ENCODE measurements around the gene NEXMIF. TPM values are rescaled to one million over a fixed set of nuclear protein-coding genes. Genes with fewer than 3 reads are reported as not detected.

NEXMIF gene
- total and polyA plus RNA-seq, 2 of the 8 experiments (the other 6 are each of a cell fraction or from before 2014, with no cell fraction given) = 0.18 to 0.73 TPM

DNA sequence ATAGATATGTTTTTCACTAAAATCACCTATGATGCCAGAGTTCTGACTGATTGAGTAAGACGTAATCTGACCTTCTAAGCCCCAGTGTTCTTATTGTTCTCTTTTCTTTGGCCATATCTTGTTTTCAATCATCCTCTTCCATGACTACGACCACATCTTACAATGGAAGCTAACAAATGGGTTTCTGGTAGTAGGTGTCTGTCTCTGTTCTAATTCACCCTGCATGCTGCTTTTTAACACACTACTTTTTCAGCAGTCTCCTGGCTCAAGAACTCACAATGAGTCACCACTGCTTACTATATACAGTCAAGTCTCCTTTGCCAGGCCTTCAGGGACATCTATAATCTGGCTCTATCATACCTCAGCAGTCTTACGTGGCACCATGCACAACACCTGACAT, 146.1 kb downstream of the NEXMIF start:
- no peak for FAIRE-seq
- no peak overlapping the region for H3K18ac ChIP-seq (ENCODE audit: extremely low read depth, low read length)

More for the DNA sequence above, 146.1 kb downstream of the NEXMIF start:
- Histone ChIP-seq H3K27ac (ENCODE audit: low read depth, low read length) (no peak overlapping the region), H3K4me2 (ENCODE audit: insufficient read depth in 1 of 2, low read depth in 2 of 2, low read length in 2 of 2) (no peak overlapping the region), H2BK120ac (replicated peaks; ENCODE audit: low read depth, low read length) (no peak overlapping the region), H3K79me2 (ENCODE audit: control insufficient read depth in 1 of 2, insufficient read depth in 2 of 2, low read length in 2 of 2) (no peaks in the 10 kb centered on the region), H3K36me3 (ENCODE audit: control insufficient read depth in 2 of 4, insufficient read depth in 4 of 4, low read length in 3 of 4) (no peaks in the 10 kb centered on the region), H4K5ac (ENCODE audit: insufficient read length, low read depth, low read length) (no peak overlapping the region), H2BK5ac (ENCODE audit: low read depth, low read length) (no peak overlapping the region), H2BK12ac (ENCODE audit: low read depth, low read length) (no peak overlapping the region), H2AFZ (ENCODE audit: low read length) (no peak overlapping the region), H3K23me2 (ENCODE audit: low read depth, low read length) (no peaks in the 10 kb centered on the region), H3K4me3 (ENCODE audit: extremely low read depth in 1 of 4, insufficient read depth in 2 of 4, low read depth in 3 of 4, low read length in 4 of 4) (no peak overlapping the region), H3K9ac (replicated peaks in 1 of 4; ENCODE audit: extremely low read depth in 1 of 4, low read depth in 3 of 4, low read length in 3 of 4) (no peak overlapping the region), H2BK20ac (ENCODE audit: low read length) (no peak overlapping the region), H2BK15ac (ENCODE audit: low read length) (no peak overlapping the region), H2AK5ac (ENCODE audit: low read depth, low read length) (no peak overlapping the region), H3K9me3 (ENCODE audit: insufficient read depth in 2 of 2, low read depth in 1 of 2, low read length in 1 of 2) (no peaks in the 10 kb centered on the region), H4K8ac (ENCODE audit: extremely low read depth, insufficient read depth, low read length) (no peak overlapping the region), H3K79me1 (ENCODE audit: low read depth, low read length) (no peaks in the 10 kb centered on the region), H3K14ac (ENCODE audit: insufficient read length) (no peak overlapping the region), H3K4me1 (replicated peaks in 1 of 4; ENCODE audit: control insufficient read depth in 3 of 4, insufficient read depth in 4 of 4, low read length in 3 of 4) (no peaks in the 10 kb centered on the region), H3K4ac (replicated peaks; ENCODE audit: insufficient read length, low read depth, low read length) (no peak overlapping the region), H3K56ac (replicated peaks; ENCODE audit: insufficient read length, low read depth, low read length) (no peak overlapping the region), H4K20me1 (replicated peaks in 1 of 2; ENCODE audit: control insufficient read depth in 1 of 2, insufficient read depth in 2 of 2, low read length in 2 of 2) (no peaks in the 10 kb centered on the region), H3K27me3 (replicated peaks in 1 of 4; ENCODE audit: control insufficient read depth in 3 of 4, extremely low read depth in 1 of 4, insufficient read depth in 3 of 4, low read length in 3 of 4) (no peaks in the 10 kb centered on the region), H3K23ac (ENCODE audit: insufficient read length) (no peak overlapping the region), H4K91ac (replicated peaks; ENCODE audit: insufficient read length, low read length) (no peak overlapping the region)
- WGBS, 2 experiments (ENCODE audit: extremely low coverage in 1 of 2, insufficient coverage in 1 of 2, insufficient read length in 1 of 2, insufficient replicate concordance in 2 of 2, low coverage in 1 of 2, low lambda C conversion rate in 2 of 2, missing lambda C conversion rate in 1 of 2) = 88% methylated on average over 3 of the region's 3 CpGs; no CpG with 5 or more reads in 1 of the 2 experiments
- POLR2A ChIA-PET (ENCODE audit: partially characterized antibody) = no interaction called here
- TF ChIP-seq RNF2 (IDR thresholded peaks at IDR 0.05; ENCODE audit: borderline replicate concordance, low read depth, low read length, missing control alignments, poor library complexity, severe bottlenecking) = no peak
- no peak for TF ChIP-seq GABPA (IDR thresholded peaks at IDR 0.05; ENCODE audit: borderline replicate concordance, insufficient read depth, low read length)
- TF ChIP-seq MAX (IDR thresholded peaks at IDR 0.05) = no peak
- no peak for TF ChIP-seq TEAD4 (IDR thresholded peaks at IDR 0.05; ENCODE audit: low read depth, low read length)
- no peak for TF ChIP-seq USF2 (IDR thresholded peaks at IDR 0.05; ENCODE audit: low read length)
- no peak for TF ChIP-seq CBX5 (IDR thresholded peaks at IDR 0.05; ENCODE audit: low read depth, low read length)
- CTCF ChIA-PET (ENCODE audit: partially characterized antibody) = interaction anchor here (1.2 kb wide), 1 partner anchor 8 kb away, joined by 3 read pairs; no protein-coding TSS in a partner anchor
- no peak for DNase-seq (ENCODE audit: low read depth in 1 of 2, low spot score in 2 of 2)
